ENCODE data around the gene ACTRT3. TPM values are rescaled to one million over a fixed set of nuclear protein-coding genes. Genes with fewer than 3 reads are reported as not detected.

ACTRT3 gene
- total and polyA plus RNA-seq, 2 of the 13 experiments (the other 11 are each of a cell fraction or from before 2014, with no cell fraction given) = 0.42 to 0.97 TPM

GRCh38 chr3:169769287-169770181, at the start of gene ACTRT3 (continued):
- TF ChIP-seq ZBTB2 (CRISPR knock-in tag; IDR thresholded peaks at IDR 0.05; ENCODE audit: low read depth) (no peak), GATAD1 (CRISPR knock-in tag; IDR thresholded peaks at IDR 0.05) (peak; percentile 35; the same call in 1 of the 2 replicates), ZNF230 (CRISPR knock-in tag; IDR thresholded peaks at IDR 0.05) (0 out of 2 replicates have a peak, but pooled peaks have one; percentile 34), SP4 (CRISPR knock-in tag; IDR thresholded peaks at IDR 0.05) (0 out of 2 replicates have a peak, but pooled peaks have one; percentile 30), CC2D1A (CRISPR knock-in tag; IDR thresholded peaks at IDR 0.05) (no peak), BCL3 (CRISPR knock-in tag; IDR thresholded peaks at IDR 0.05) (no peak), SP2 (CRISPR knock-in tag; IDR thresholded peaks at IDR 0.05) (no peak), MXD4 (CRISPR knock-in tag; IDR thresholded peaks at IDR 0.05) (no peak), IRX3 (CRISPR knock-in tag; IDR thresholded peaks at IDR 0.05; ENCODE audit: borderline replicate concordance, low read depth) (no peak), BORCS8-MEF2B (CRISPR knock-in tag; IDR thresholded peaks at IDR 0.05) (no peak), SIX1 (CRISPR knock-in tag; IDR thresholded peaks at IDR 0.05; ENCODE audit: borderline replicate concordance) (no peak), ZNF574 (CRISPR knock-in tag; IDR thresholded peaks at IDR 0.05) (peak; percentile 83), WIZ (CRISPR knock-in tag; IDR thresholded peaks at IDR 0.05) (no peak), ZFY (CRISPR knock-in tag; IDR thresholded peaks at IDR 0.05) (peak; percentile 74), ZBTB38 (CRISPR knock-in tag; IDR thresholded peaks at IDR 0.05) (0 out of 2 replicates have a peak, but pooled peaks have one; percentile 40), ZNF740 (CRISPR knock-in tag; IDR thresholded peaks at IDR 0.05) (0 out of 2 replicates have a peak, but pooled peaks have one; percentile 25), ZBTB46 (CRISPR knock-in tag; IDR thresholded peaks at IDR 0.05; ENCODE audit: borderline replicate concordance) (no peak), LCORL (IDR thresholded peaks at IDR 0.05) (no peak), LCORL (CRISPR knock-in tag; IDR thresholded peaks at IDR 0.05) (0 out of 2 replicates have a peak, but pooled peaks have one; percentile 31)
